ENCODE data around the gene NSUN7. TPM values are rescaled to one million over a fixed set of nuclear protein-coding genes. Genes with fewer than 3 reads are reported as not detected.

Gene NSUN7
- total and polyA plus RNA-seq, 9 of the 15 experiments (the other 6 are each of a cell fraction or from before 2014, with no cell fraction given), result not detected

GRCh38 chr4:40856840-40857362 is 107.1 kb downstream of the NSUN7 start (continued):
- peak in 1 of 2 experiments; percentile 10 for TF ChIP-seq E2F6 (IDR thresholded peaks at IDR 0.05; ENCODE audit: borderline replicate concordance in 1 of 2, extremely low read depth in 1 of 2, insufficient read depth in 1 of 2, insufficient read length in 1 of 2, low read depth in 1 of 2, low read length in 1 of 2, poor library complexity in 1 of 2, severe bottlenecking in 1 of 2)

GRCh38 chr4:40857956-40858355 is 108.2 kb downstream of the NSUN7 start:
- H4K20me1 ChIP-seq (replicated peaks; ENCODE audit: control insufficient read depth, insufficient read depth, low read length), result no peaks in the 10 kb centered on the region
- no peak for DNase-seq (ENCODE audit: extremely low read depth in 1 of 4, low spot score in 3 of 4)
- H3K9me1 ChIP-seq (ENCODE audit: control insufficient read depth, insufficient read depth, low read length), result no peaks in the 10 kb centered on the region
- no peaks in the 10 kb centered on the region for H3K79me2 ChIP-seq (ENCODE audit: control insufficient read depth, insufficient read depth, low read length)
- in situ Hi-C loops (cut with MboI) (no loop called here), intact Hi-C loops (cut with micrococcal nuclease) (no loop called here)
- FAIRE-seq, result no peak
- no peak overlapping the region for H3K4me2 ChIP-seq (ENCODE audit: insufficient read depth, low read length)
- H3K27me3 ChIP-seq (ENCODE audit: control insufficient read depth in 2 of 2, insufficient read depth in 2 of 2, low read length in 2 of 2), result peaks cover 11 to 27% of the 10 kb centered on the region in 2 experiments; a peak in 4 of 5 replicates
- ChIA-PET POLR2A (no interaction called here), CTCF (ENCODE audit: low intra/inter-chr PET ratio) (no interaction called here)
- peaks cover 0 to 7% of the 10 kb centered on the region in 2 experiments; a peak in 2 of 5 replicates for H3K4me1 ChIP-seq (replicated peaks in 1 of 2; ENCODE audit: control insufficient read depth in 2 of 2, insufficient read depth in 2 of 2, low read length in 2 of 2)
- H3K9ac ChIP-seq (ENCODE audit: insufficient read depth in 1 of 2, low read depth in 2 of 2, low read length in 2 of 2), result no peak overlapping the region
- H2AFZ ChIP-seq (ENCODE audit: low read depth, low read length), result no peak overlapping the region
- BruUV-seq (replicated peaks), result no TSS peak
- no peak for ATAC-seq
- H3K36me3 ChIP-seq (ENCODE audit: control insufficient read depth, insufficient read depth, low read length), result no peaks in the 10 kb centered on the region
- H3K9me3 ChIP-seq (replicated peaks; ENCODE audit: control insufficient read depth, insufficient read depth, low read depth, low read length), result no peaks in the 10 kb centered on the region
- WGBS (ENCODE audit: insufficient coverage, low coverage, missing lambda C conversion rate), result 0% methylated on average over 2 of the region's 2 CpGs
- H3K4me3 ChIP-seq, result no peak overlapping the region
- H3K27ac ChIP-seq (ENCODE audit: extremely low read depth, low read depth, low read length), result no peak overlapping the region
- no peak for TF ChIP-seq FUS (optimal IDR thresholded peaks at IDR 0.05; ENCODE audit: low read depth, low read length)
- no peak for TF ChIP-seq MCM2 (IDR thresholded peaks at IDR 0.05; ENCODE audit: low read depth)
- no peak for TF ChIP-seq TBP (optimal IDR thresholded peaks at IDR 0.05; ENCODE audit: low read depth, low read length)
- no peak for TF ChIP-seq TCF7 (IDR thresholded peaks at IDR 0.05; ENCODE audit: borderline replicate concordance)
- TF ChIP-seq ETV1 (tag; conservative IDR thresholded peaks at IDR 0.05; ENCODE audit: low read depth), result no peak
- TF ChIP-seq PTRF (tag; IDR thresholded peaks at IDR 0.05), result no peak
- no peak for TF ChIP-seq ZNF232 (CRISPR knock-in tag; IDR thresholded peaks at IDR 0.05)
- TF ChIP-seq DIDO1 (tag; IDR thresholded peaks at IDR 0.05; ENCODE audit: low read depth), result no peak
- no peak for TF ChIP-seq ZNF57 (CRISPR knock-in tag; IDR thresholded peaks at IDR 0.05)
- no peak for TF ChIP-seq SIN3B (IDR thresholded peaks at IDR 0.05; ENCODE audit: low read depth)
- no peak for TF ChIP-seq PHF8 (IDR thresholded peaks at IDR 0.05; ENCODE audit: borderline replicate concordance, low read length)
- no peak for TF ChIP-seq ZNF408 (CRISPR knock-in tag; IDR thresholded peaks at IDR 0.05; ENCODE audit: low read depth)
- TF ChIP-seq ZNF146 (CRISPR knock-in tag; IDR thresholded peaks at IDR 0.05; ENCODE audit: unreplicated experiment), result no peak
- TF ChIP-seq THRA (IDR thresholded peaks at IDR 0.05), result no peak
- no peak for TF ChIP-seq ZNF583 (CRISPR knock-in tag; IDR thresholded peaks at IDR 0.05)
- TF ChIP-seq MTF1 (CRISPR knock-in tag; IDR thresholded peaks at IDR 0.05; ENCODE audit: borderline replicate concordance), result no peak
- TF ChIP-seq ZBTB12 (CRISPR knock-in tag; IDR thresholded peaks at IDR 0.05), result no peak

Data from K562 (cell line).